Measurements from ENCODE around the gene TGFBRAP1.

- TF ChIP-seq POLR2AphosphoS5 (IDR thresholded peaks at IDR 0.05) (no peak), CTCF (IDR thresholded peaks at IDR 0.05) (no peak), POLR2A (IDR thresholded peaks at IDR 0.05) (no peak)
Measured at GRCh38 chr2:105239924-105240323, 89.6 kb downstream of the TGFBRAP1 start.
